GM19023 (cell line): Measurements from ENCODE around the gene UFC1.

Experiments used
- ATAC-seq: cut with Tn5 transposase; IDR thresholded peaks from one replicate; pipeline ENCODE4 v1.9.1; 2021; ENCODE audit warnings: mild to moderate bottlenecking, moderate library complexity; ENCODE audit not compliant: unreplicated experiment

Gene UFC1

DNA sequence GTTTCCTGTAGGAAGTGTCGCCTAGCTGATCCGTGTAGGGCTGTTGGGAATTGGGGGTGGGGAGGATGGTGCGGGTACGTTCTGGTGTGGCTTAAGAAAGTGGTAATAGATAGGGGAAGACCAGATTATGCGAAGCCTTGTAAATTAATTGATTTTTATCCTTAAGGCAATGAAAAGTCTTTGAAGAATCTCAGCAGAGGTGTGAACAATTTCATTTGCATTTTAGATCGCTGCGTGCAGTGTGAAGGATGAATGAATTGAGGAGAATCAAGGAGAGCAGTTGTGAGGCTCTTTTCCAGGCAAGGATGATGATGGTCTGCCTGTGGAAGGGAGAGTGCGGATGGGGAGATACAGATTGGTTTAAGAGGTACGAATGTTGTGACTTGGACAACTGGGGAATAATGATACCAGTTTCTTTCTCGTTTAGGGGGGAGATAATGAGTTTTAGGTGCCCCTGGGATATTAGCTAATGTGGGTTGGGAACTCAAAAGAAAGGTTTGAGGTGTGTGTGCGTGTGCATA, 20.5 kb upstream of the UFC1 start:
- no peak for ATAC-seq

DNA sequence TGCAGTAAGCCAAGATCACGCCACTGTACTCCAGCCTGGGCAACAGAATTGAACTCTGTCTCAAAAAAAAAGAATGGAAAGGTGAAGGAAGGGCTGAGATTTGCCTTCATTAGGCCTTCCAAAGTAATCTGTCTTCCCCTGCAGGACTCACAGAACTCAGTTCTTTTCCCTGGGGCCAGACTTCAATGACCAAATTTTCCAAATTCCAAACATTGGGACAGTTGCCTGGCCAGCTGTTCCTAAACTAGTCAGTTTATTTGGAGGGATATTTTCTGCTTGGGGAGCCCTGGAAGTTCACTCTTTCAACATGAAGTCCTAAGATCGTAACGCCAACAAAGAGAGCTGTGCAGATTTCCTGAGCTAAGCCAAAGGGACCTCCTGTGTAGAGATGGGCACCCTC, 15.9 kb upstream of the UFC1 start:
- no peak for ATAC-seq

DNA sequence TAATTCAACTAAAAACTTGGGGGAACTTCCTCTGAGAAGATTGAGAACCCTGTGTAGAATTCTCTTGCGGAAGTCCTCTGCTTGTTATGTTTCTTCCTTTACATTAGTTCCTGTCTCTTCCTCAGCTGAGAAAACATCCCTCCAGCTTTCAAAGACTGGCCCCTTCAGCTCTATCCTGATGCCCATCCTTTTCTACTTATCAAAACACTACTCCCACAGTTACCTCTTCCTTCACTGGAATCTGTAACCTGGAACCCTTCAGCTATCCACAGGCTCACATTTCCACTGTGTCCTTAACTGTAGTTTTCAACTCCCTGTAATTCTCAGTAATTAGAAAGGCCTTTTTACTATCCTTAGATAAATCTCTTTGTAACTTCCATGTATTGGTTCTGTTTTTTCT, 15.3 kb upstream of the UFC1 start:
- ATAC-seq, result no peak

DNA sequence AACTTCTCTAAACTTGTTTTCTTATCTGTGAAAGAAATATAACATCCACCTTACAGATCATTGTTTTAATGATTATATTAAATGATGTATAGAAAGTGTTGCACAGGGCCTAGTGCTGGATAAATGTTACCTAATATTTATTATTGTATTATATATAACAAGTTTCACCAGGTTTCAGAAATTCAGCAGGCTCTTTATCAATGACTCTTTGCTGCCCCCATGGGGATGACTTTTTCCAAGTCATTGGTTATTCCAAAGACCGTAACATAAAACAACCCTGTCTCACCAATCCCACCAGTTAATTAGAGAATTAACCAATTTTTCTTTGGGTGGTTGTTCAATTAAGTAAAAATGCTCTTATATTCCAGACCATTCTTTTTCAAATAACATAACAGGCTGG, 14.0 kb upstream of the UFC1 start:
- no peak for ATAC-seq

DNA sequence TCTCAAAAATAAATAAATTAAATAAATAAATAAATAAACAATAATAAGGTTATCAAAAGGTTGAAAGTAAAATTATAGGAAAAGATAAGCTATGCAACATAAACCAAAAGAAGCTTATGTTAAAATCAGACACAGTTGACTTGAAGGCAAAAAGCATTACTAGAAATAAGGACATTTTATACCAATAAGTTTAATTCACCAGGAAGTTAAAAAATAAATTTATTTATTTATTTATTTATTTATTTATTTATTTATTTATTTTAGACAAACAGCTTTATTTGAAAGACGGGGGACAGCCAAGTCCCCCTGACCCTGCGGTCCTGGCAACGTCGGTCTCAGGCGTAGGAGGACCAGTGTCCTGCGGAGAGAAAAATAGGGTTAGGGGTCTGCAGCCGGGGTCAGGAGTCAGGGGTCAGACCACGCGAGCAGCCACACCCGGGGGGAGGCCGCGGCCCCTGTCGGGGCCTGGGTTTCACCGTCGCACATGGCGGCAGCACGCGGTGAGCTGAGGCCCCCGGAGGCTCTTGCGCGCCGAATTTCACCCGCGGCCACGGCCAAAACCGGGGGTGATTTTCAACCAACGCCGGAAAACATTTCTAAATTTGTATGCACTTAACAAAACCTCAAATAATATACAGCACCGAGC, 12.9 kb upstream of the UFC1 start:
- no peak for ATAC-seq

DNA sequence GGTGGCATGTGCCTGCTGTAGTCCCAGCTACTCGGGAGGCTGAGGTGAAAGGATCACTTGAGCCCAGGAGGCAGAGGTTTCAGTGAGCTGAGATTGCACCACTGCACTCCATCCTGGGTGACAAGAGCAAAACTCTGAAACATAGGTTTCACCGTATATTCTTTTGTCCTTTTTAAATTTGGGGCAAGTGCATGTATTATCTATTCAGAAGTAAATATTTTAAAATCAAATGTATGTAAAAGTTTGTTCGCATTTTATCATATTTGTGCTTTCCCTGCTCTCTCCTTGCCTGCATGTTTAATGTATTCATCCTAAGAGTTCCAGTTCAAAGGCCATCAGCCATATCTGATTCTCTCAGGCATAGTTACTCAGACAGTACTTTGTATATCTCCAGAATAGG, 7.9 kb upstream of the UFC1 start:
- no peak for ATAC-seq

DNA sequence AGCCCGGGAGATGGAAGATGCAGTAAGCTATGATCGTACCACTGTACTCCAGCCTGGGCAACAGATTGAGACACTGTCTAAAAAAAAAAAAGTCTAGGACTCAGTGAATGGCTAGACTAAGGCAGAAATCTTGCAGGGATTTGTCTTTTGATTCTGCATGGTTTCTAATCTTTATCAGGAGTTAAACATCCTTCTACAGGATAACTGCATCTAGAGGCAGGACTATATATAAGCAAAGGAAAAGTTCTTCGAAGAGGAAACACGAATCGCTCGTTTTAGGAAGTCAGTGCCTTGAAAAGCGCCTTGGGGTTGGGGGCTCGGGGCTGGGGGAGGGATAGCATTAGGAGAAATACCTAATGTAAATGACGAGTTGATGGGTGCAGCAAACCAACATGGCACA, 602 bp upstream of the UFC1 start:
- ATAC-seq, result no peak

DNA sequence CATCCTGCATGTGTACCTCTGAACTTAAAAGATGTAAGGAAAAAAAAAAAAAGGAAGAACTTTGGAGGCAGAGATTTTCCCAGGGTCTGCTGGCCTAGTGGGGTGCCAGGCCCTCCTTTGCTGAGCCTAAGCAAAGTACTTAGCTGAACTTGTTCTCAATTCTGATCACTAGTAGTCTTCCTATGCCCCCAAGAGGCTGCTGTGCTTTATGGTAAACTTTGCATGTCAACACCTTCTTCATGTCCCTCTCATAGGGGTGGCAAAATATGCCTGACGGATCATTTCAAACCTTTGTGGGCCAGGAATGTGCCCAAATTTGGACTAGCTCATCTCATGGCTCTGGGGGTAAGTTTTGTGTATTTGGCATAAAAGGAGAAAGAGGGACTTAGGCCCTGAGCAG, 4.1 kb downstream of the UFC1 start:
- ATAC-seq, result no peak

DNA sequence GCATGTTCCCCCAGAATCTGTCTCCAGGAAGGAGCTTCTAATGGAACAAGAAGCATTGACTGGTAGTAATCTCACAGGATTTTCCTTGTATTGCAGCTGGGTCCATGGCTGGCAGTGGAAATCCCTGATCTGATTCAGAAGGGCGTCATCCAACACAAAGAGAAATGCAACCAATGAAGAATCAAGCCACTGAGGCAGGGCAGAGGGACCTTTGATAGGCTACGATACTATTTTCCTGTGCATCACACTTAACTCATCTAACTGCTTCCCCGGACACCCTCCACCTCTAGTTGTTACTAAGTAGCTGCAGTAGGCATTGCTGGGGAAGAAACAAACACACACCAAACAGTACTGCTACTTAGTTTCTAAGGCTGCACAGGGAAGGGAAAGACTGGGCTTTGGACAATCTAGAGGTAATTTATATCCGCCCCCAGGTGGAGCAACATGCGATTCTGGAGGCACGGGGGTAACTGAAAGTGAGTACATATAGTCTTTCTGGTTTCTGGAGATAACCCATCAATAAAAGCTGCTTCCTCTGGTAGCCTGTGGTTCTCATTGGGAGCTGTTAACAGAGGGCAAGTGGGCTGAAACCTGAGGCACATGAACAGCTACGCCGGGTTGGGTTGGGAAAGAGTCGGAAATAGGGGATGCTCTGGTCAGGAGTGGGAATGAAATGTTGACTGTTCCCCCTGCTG, 4.7 kb downstream of the UFC1 start:
- no peak for ATAC-seq

DNA sequence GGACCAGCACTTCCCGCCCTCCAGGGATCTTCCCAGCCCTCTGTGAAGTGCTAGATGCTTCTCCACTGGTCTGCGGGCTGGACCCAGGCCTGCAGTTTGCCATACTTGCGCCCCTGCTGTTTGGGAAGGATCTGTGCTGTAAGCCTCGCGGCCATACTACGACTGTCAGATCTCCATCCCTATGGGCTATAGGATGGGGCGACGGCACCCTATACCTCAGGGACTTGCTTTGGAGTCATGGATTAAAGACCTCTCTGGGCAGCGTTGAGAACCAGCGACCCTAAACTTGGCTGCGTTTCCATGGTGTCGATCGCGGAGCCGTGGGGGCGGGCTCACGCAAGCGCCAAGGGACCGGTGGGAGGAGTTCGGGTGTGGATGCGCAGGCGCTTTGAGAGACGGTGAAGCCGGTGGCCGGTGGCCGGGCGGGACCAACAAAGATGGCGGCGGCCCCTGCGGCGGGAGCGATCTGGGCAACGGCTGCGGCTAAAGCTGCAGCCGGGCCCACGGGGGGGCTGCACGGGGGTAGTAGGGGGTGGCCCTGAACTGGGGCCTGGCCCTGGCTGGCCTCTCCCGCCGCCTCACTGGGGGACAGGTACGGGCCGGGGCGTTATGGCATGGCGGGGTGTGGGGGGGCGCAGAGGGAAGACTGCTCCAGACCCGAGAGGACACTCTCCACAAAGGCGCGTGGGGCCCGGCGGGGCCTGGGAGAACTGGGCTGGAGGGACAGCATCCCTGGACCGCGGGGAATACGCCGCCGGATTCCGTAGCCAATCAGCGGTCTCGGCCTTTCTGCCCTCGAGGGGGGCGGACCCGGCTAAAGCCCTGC, 5.5 kb downstream of the UFC1 start, which contains the start of gene USP21:
TSS of gene USP21 (plus strand) at position 414 of the 826 bp plus-strand sequence. CDS start 1,141 bp downstream, outside the sequence.
- ATAC-seq, result peak; percentile 86

DNA sequence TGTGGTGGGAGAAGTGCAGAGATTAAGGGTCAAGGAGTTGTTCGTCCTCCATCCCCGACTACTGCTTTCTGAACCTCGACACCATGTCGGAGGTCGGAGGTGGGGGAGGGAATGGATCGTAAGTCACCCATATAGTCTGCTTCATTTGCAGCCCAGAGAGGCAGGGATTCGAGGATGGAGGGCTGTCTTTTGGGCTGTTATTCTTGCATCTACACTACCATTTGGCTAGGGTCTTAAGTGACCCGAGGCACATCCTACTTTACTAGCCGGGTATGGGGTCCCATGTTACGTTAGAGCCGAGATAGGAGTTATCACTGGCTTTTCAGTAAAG, 6.1 kb downstream of the UFC1 start:
- ATAC-seq, result peak; percentile 34

DNA sequence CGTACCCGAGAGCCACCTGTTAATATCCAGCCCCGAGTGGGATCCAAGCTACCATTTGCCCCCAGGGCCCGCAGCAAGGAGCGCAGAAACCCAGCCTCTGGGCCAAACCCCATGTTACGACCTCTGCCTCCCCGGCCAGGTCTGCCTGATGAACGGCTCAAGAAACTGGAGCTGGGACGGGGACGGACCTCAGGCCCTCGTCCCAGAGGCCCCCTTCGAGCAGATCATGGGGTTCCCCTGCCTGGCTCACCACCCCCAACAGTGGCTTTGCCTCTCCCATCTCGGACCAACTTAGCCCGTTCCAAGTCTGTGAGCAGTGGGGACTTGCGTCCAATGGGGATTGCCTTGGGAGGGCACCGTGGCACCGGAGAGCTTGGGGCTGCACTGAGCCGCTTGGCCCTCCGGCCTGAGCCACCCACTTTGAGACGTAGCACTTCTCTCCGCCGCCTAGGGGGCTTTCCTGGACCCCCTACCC, 6.9 kb downstream of the UFC1 start:
- ATAC-seq, result no peak

DNA sequence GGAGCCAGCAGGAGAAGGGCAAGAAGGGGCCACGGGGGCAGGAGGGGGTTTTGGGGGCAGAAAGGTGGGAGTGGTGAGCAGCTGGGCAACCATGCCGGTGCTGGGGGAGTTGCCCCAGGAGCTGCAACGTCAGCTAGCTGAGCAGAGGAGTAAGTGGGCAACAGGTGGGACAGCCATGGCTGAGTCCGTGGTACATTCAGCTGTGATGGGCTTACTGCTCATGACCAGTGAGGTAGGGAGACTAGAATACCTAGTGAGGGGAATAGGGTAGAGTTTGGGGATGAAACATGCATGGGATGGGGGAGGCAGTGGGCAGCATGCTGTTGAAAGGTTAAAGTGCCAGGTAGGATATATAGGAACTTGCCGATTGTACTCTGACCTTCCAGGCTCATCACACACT, 7.9 kb downstream of the UFC1 start:
- ATAC-seq, result no peak

DNA sequence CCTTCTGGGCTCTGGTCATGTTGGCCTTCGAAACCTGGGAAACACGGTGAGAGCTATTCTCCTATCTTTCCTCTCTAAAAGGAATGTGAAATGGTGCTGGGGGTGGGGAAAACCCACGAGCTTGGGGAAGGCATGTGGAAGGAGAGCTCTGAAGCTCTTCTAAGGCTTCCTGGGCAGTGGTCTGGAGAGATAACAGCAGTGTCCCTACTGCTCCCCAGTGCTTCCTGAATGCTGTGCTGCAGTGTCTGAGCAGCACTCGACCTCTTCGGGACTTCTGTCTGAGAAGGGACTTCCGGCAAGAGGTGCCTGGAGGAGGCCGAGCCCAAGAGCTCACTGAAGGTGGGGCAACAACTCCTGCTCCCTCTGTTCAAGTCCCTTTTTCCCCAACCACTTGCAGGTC, 8.3 kb downstream of the UFC1 start:
- ATAC-seq, result no peak

DNA sequence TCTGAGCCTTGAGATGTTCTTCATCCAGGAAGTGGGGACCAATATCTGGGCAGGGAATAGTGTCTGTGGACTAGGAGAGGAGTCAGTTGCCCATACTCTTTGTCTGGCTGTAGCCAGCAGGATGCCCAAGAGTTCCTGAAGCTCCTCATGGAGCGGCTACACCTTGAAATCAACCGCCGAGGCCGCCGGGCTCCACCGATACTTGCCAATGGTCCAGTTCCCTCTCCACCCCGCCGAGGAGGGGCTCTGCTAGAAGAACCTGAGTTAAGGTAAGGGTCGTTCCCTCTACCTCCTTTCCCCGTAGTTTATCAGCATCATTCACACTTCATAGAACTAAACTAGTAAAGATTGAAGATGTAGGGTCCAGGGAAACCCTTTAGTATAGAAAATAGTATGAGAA, 9.0 kb downstream of the UFC1 start:
- no peak for ATAC-seq

DNA sequence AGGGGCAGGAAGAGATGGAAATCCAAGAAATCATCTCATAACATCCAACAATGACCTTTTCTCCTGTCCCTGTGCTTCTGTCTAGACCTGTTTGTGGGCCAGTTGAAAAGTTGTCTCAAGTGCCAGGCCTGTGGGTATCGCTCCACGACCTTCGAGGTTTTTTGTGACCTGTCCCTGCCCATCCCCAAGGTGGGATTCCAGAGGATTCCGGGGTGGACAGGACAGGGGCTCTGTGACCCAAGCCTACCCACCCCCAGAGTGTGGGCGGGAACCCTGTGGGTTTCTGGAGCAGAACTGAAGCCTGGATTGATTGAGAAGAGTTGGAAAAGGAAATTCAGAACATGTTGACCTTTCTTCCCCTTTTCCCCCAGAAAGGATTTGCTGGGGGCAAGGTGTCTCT, 10.0 kb downstream of the UFC1 start:
- no peak for ATAC-seq

DNA sequence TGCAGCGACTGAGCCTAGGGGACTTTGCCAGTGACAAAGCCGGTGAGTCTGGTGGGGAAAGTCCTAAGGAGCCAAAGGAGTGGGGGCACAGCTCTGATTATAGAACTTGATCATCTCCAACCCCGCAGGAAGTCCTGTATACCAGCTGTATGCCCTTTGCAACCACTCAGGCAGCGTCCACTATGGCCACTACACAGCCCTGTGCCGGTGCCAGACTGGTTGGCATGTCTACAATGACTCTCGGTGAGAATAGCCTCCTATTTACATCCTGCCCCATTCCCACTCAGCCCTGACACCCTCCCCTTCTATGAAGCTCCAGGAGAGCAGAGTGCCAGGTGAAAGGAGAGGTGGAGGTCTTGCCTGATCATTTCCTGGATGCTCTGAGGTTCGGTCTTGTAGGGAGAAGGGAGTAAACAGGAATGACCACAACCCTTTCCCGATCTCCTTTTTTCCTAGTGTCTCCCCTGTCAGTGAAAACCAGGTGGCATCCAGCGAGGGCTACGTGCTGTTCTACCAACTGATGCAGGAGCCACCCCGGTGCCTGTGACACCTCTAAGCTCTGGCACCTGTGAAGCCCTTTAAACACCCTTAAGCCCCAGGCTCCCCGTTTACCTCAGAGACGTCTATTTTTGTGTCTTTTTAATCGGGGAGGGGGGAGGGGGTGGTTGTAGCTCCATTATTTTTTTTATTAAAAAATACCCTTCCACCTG, 11.3 kb downstream of the UFC1 start:
- no peak for ATAC-seq

DNA sequence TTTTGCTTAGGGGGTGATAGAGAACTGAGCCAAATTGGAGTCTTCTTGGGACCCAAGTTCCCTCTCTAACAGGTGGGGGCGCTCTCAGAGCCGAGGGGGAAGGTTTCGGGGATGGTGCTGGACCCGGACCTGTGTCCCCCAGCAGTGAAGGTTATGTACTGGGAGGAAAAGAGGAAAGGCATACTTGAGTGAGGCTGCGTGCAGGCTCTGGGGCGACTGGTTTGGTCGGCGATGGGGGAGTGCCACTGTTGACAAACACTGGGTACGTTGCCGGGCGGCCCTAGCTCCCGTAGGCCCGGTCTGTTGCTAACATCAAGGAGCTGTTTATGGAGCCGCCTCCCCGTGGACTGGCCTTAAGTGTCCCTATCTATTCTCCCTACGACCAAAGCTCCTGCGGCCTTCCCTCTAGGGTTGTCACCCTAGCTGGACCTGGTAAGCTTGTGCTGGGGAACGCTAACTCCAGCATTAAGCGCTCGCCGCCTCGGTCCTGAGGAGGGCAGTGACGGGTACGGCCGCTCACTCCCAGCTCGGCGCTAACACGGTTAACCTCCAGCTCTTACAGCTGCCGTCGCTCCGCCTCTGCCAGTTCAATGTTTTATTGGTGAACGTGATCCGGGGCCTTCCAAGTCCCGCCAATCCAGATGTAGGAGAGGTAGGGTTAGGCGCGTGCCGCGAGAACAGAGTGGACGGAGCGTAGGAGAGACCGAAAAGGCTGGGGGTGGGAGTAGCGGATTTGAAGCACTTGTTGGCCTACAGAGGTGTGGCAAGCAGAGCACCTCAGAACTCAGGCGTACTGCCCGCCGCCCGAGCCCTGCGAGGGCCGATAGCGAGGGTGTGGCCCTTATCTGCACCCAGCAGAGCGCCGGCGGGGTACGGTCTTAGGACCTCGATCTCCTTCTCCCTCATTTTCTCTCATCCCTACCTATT, 12.2 kb downstream of the UFC1 start, which contains the start of gene PPOX:
TSS of gene PPOX (plus strand) at position 685 of the 927 bp plus-strand sequence. CDS start 422 bp downstream, outside the sequence.
- peak; percentile 95 for ATAC-seq

DNA sequence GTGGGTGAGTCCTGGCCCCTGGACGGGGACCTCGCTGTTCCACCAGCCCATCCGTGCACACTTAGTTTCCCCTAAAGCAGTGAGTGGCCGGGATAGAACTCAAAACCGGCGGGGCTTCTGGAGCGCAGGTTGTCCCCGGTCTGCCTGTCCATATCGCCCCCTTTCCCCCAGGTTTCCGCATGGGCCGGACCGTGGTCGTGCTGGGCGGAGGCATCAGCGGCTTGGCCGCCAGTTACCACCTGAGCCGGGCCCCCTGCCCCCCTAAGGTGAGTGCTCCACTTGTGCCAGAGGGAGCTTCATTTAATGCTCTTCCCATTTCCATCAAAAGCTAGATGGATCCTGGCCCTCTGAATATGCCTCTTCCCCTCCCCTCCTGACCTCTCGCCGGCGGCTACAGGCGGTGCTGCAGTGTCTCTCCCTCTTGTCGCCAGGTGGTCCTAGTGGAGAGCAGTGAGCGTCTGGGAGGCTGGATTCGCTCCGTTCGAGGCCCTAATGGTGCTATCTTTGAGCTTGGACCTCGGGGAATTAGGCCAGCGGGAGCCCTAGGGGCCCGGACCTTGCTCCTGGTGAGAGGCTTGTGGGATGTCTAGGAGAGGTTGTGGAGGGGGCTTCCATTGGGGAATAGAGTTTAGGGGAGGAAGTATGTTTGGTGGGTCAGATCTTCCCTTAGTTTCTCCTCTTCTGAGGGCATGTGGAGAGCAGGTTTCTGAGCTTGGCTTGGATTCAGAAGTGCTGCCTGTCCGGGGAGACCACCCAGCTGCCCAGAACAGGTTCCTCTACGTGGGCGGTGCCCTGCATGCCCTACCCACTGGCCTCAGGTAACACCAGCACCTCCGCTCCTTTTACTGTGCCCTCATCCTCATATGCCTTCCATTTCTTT, 13.1 kb downstream of the UFC1 start:
- peak; percentile 2 for ATAC-seq
